ENCODE measurements around the gene GUK1.

DNA sequence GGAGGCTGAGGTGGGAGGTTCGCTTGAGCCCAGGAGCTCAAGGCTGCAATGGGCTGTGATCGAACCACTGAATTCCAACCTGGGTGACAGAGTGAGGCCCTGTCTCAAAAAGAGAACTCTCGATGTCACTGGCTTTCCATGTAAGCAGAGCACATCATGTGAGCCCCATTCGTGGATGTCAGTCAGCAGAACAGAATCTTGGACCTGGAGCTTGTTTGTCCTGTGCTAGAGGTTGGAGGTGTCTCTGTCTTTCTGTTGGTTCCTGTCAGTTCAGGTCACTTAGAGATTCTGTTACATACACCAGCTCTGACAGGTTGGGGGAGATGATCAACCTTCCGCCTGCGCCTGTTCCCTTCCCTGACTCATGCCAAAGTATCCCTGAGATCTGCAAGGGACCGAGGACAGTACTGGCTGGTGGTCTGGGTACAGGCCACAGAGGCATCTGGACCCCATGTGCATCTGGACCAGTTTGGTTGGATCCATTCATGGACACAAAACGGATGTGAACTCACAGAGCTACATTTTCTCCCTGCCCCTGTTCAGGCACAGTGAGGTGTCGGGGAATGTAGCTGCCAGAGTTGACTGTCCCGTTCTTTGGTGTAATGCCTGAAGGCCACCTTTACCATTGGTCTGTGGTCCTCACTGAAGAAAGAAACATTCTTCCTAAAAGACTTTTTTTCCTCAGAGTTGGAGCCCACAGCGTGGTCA lies 47.6 kb upstream of the GUK1 start:
- TF ChIP-seq, protein P1, sequence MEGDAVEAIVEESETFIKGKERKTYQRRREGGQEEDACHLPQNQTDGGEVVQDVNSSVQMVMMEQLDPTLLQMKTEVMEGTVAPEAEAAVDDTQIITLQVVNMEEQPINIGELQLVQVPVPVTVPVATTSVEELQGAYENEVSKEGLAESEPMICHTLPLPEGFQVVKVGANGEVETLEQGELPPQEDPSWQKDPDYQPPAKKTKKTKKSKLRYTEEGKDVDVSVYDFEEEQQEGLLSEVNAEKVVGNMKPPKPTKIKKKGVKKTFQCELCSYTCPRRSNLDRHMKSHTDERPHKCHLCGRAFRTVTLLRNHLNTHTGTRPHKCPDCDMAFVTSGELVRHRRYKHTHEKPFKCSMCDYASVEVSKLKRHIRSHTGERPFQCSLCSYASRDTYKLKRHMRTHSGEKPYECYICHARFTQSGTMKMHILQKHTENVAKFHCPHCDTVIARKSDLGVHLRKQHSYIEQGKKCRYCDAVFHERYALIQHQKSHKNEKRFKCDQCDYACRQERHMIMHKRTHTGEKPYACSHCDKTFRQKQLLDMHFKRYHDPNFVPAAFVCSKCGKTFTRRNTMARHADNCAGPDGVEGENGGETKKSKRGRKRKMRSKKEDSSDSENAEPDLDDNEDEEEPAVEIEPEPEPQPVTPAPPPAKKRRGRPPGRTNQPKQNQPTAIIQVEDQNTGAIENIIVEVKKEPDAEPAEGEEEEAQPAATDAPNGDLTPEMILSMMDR (IDR thresholded peaks at IDR 0.05), result no peak
- TF ChIP-seq POLR2A (IDR thresholded peaks at IDR 0.05), result no peak
